ENCODE measurements around the gene IDH2. TPM values are rescaled to one million over a fixed set of nuclear protein-coding genes. Genes with fewer than 3 reads are reported as not detected.

IDH2 gene
- polyA plus RNA-seq, 1 donor (not counting 4 experiments of a cell fraction or from before 2014, with no cell fraction given), result 27.9 TPM

DNA sequence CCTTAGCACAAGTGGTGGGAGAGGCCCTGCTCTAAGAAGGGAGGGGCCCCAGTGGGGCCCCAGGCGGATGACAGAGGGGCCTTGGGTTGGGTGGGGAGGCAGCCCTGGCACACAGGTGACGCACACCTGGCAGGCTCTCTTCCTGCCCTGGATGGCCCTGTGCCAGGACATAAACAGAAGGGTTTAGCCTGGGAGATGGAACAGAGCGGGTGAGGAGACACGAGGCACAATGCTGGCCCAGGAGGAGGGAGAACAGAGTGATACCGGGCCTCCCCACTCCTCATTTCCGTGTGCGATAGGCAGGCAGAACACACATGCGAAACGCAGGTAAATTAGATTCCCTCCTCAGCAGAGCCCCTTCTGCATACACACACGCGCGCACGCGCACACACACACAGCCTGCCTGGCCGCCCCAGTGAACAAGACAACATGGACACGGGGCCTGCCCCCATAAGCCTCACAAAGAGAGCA lies 39.8 kb downstream of the IDH2 start:
- Histone ChIP-seq H3K27ac (ENCODE audit: control insufficient read depth, insufficient read depth, low read length) (peak overlapping the region; percentile 92), H3K36me3 (ENCODE audit: control insufficient read depth in 2 of 2, extremely low read depth in 1 of 2, insufficient read depth in 2 of 2, low read length in 2 of 2) (peaks cover 0 to 1% of the 10 kb centered on the region in 2 experiments), H3K9ac (ENCODE audit: control insufficient read depth, extremely low read depth, insufficient read depth, low read length) (peak overlapping the region; percentile 87), H3K9me3 (ENCODE audit: control insufficient read depth, low read depth, low read length) (no peaks in the 10 kb centered on the region), H3K79me2 (ENCODE audit: control insufficient read depth, insufficient read depth, low read length) (no peaks in the 10 kb centered on the region), H3K4me2 (ENCODE audit: control insufficient read depth, extremely low read depth, insufficient read depth, low read depth, low read length) (peak overlapping the region; percentile 92), H4K20me1 (ENCODE audit: control insufficient read depth, extremely low read depth, insufficient read depth, low read length) (no peaks in the 10 kb centered on the region), H3K4me1 (ENCODE audit: control insufficient read depth, extremely low read depth, insufficient read depth, low read length) (peaks cover 34% of the 10 kb centered on the region), H3K27me3 (ENCODE audit: control insufficient read depth, extremely low read depth, insufficient read depth, low read length) (no peaks in the 10 kb centered on the region), H2AFZ (ENCODE audit: control insufficient read depth, low read length) (peak overlapping the region; percentile 78), H3K9me1 (ENCODE audit: control insufficient read depth, extremely low read depth, insufficient read depth, low read length) (no peaks in the 10 kb centered on the region), H3K4me3 (ENCODE audit: control insufficient read depth in 2 of 3, extremely low read depth in 1 of 3, insufficient read depth in 2 of 3, low read depth in 1 of 3, low read length in 3 of 3) (peak overlapping the region in 2 of 3 experiments; percentile 51 to 52)
- dilution Hi-C loops (cut with MboI; ENCODE audit: extremely low pct_ligation_motif_present, low sequenced_read_pairs), result no loop called here
- DNase-seq (ENCODE audit: low read depth, low spot score), result peak; percentile 92
- FAIRE-seq, result no peak
- TF ChIP-seq, protein P1, sequence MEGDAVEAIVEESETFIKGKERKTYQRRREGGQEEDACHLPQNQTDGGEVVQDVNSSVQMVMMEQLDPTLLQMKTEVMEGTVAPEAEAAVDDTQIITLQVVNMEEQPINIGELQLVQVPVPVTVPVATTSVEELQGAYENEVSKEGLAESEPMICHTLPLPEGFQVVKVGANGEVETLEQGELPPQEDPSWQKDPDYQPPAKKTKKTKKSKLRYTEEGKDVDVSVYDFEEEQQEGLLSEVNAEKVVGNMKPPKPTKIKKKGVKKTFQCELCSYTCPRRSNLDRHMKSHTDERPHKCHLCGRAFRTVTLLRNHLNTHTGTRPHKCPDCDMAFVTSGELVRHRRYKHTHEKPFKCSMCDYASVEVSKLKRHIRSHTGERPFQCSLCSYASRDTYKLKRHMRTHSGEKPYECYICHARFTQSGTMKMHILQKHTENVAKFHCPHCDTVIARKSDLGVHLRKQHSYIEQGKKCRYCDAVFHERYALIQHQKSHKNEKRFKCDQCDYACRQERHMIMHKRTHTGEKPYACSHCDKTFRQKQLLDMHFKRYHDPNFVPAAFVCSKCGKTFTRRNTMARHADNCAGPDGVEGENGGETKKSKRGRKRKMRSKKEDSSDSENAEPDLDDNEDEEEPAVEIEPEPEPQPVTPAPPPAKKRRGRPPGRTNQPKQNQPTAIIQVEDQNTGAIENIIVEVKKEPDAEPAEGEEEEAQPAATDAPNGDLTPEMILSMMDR (optimal IDR thresholded peaks at IDR 0.05 in 1 of 3, IDR thresholded peaks at IDR 0.05 in 1 of 3, conservative IDR thresholded peaks at IDR 0.05 in 1 of 3; ENCODE audit: extremely low read depth in 1 of 3, insufficient read depth in 2 of 3, low read length in 3 of 3), result no peak
- TF ChIP-seq EZH2 (IDR thresholded peaks at IDR 0.05; ENCODE audit: low read length), result no peak

DNA sequence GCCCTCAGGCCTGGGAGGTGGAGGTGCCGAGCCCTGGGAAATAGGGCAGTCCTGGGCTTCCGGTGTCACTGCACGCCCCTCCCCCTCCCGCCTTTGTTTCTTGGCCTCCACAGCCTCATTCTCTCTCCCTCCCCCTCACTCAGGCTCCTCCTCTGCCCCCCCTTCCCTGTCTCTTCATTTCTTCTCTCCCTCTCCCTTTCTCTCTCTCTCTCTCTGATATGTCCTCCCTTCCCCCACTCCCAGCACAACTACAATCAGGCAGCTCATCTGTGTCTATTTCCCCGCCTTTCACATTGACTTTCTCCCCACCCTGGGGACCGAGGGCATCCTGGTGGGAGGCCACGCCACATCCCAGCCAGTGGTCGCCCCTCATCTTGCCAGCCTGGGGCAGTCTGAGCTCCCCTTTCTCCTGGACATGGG lies 40.2 kb downstream of the IDH2 start:
- no peak for FAIRE-seq

More for the DNA sequence above, 40.2 kb downstream of the IDH2 start:
- TF ChIP-seq, protein P1 (optimal IDR thresholded peaks at IDR 0.05 in 1 of 3, IDR thresholded peaks at IDR 0.05 in 1 of 3, conservative IDR thresholded peaks at IDR 0.05 in 1 of 3; ENCODE audit: extremely low read depth in 1 of 3, insufficient read depth in 2 of 3, low read length in 3 of 3), result no peak
- TF ChIP-seq EZH2 (IDR thresholded peaks at IDR 0.05; ENCODE audit: low read length), result no peak
- peaks cover 34% of the 10 kb centered on the region for H3K4me1 ChIP-seq (ENCODE audit: control insufficient read depth, extremely low read depth, insufficient read depth, low read length)
- H3K9me3 ChIP-seq (ENCODE audit: control insufficient read depth, low read depth, low read length), result no peaks in the 10 kb centered on the region
- H3K4me3 ChIP-seq (ENCODE audit: control insufficient read depth in 2 of 3, extremely low read depth in 1 of 3, insufficient read depth in 2 of 3, low read depth in 1 of 3, low read length in 3 of 3), result peak overlapping the region in 2 of 3 experiments; percentile 51 to 52
- H3K4me2 ChIP-seq (ENCODE audit: control insufficient read depth, extremely low read depth, insufficient read depth, low read depth, low read length), result peak overlapping the region; percentile 92
- H4K20me1 ChIP-seq (ENCODE audit: control insufficient read depth, extremely low read depth, insufficient read depth, low read length), result no peaks in the 10 kb centered on the region
- peak overlapping the region; percentile 87 for H3K9ac ChIP-seq (ENCODE audit: control insufficient read depth, extremely low read depth, insufficient read depth, low read length)
- H3K79me2 ChIP-seq (ENCODE audit: control insufficient read depth, insufficient read depth, low read length), result no peaks in the 10 kb centered on the region
- peak overlapping the region; percentile 92 for H3K27ac ChIP-seq (ENCODE audit: control insufficient read depth, insufficient read depth, low read length)
- H3K36me3 ChIP-seq (ENCODE audit: control insufficient read depth in 2 of 2, extremely low read depth in 1 of 2, insufficient read depth in 2 of 2, low read length in 2 of 2), result no peaks in the 10 kb centered on the region
- H3K9me1 ChIP-seq (ENCODE audit: control insufficient read depth, extremely low read depth, insufficient read depth, low read length), result no peaks in the 10 kb centered on the region
- H2AFZ ChIP-seq (ENCODE audit: control insufficient read depth, low read length), result peak overlapping the region; percentile 72
- dilution Hi-C loops (cut with MboI; ENCODE audit: extremely low pct_ligation_motif_present, low sequenced_read_pairs), result no loop called here
- H3K27me3 ChIP-seq (ENCODE audit: control insufficient read depth, extremely low read depth, insufficient read depth, low read length), result no peaks in the 10 kb centered on the region
- DNase-seq (ENCODE audit: low read depth, low spot score), result peak; percentile 69
